Measurements from ENCODE around the gene CLPSL2.

Gene CLPSL2

GRCh38 chr6:35776364-35777215 is at the start of gene CLPSL2:
TSS of gene CLPSL2 (plus strand) at chr6:35776598. CDS start at chr6:35776619, 21 bp downstream.
- CTCF ChIA-PET = no interaction called here
- TF ChIP-seq SUZ12 (IDR thresholded peaks at IDR 0.05) (no peak), FOXK2 (IDR thresholded peaks at IDR 0.05) (no peak), L3MBTL2 (conservative IDR thresholded peaks at IDR 0.05) (peak; percentile 81), ZNF384 (IDR thresholded peaks at IDR 0.05) (no peak), NFRKB (IDR thresholded peaks at IDR 0.05) (no peak)
- DNase-seq (ENCODE audit: extremely low spot score) = peak; percentile 59
- POLR2A ChIA-PET = no interaction called here

DNA sequence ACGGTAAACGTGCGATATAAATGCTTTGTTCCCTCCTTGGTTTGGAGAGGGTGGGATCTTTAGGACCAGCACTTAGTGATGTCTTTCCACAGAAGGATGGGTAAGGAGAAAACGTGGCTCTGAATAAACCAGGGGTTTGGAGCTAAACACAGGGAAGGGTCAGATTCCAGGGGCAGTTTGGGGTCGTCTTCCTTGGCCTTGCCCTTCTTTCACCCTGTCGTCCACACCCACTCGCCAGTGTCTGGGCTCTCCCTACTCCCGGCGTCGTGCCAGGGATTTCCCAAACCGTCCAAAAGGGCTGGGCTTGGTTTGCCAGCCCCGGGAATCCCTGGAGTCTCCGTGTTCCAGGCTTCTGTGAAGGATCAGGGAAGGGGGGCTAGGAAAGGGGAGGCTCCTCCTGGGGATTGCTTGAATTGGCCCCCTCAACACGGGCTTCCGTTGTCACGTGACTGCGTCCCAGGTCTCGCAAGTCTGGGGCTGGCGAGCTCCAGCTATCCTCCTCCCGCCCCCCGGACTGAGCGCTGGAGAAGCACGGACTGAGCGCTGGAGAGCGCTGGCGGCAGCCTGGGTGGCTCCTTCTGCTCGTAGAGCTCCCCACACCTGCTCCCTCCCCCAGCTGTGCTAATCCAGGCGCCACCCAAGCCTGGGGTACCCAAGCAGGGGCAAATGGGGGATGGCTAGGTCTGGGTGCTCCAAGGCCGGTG is 49.0 kb upstream of the CLPSL2 start:
- CTCF ChIA-PET = interaction anchor here (2.3 kb wide), 1 partner anchor 9 kb away, joined by 11 read pairs; the partner anchor contains the start of gene ARMC12
- TF ChIP-seq NFRKB (IDR thresholded peaks at IDR 0.05) = no peak
- no peak for TF ChIP-seq FOXM1 (IDR thresholded peaks at IDR 0.05; ENCODE audit: borderline replicate concordance)
- TF ChIP-seq, protein P1, sequence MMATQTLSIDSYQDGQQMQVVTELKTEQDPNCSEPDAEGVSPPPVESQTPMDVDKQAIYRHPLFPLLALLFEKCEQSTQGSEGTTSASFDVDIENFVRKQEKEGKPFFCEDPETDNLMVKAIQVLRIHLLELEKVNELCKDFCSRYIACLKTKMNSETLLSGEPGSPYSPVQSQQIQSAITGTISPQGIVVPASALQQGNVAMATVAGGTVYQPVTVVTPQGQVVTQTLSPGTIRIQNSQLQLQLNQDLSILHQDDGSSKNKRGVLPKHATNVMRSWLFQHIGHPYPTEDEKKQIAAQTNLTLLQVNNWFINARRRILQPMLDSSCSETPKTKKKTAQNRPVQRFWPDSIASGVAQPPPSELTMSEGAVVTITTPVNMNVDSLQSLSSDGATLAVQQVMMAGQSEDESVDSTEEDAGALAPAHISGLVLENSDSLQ (IDR thresholded peaks at IDR 0.05) = no peak
- peak; percentile 75 for TF ChIP-seq L3MBTL2 (conservative IDR thresholded peaks at IDR 0.05)
- POLR2A ChIA-PET = interaction anchor here (0.6 to 1.6 kb wide), 9 partner anchors 9 to 125 kb away, joined by 3 to 9 read pairs (median 3); partner anchors contain the start of gene FKBP5
- peak; percentile 63 for DNase-seq (ENCODE audit: extremely low spot score)

DNA sequence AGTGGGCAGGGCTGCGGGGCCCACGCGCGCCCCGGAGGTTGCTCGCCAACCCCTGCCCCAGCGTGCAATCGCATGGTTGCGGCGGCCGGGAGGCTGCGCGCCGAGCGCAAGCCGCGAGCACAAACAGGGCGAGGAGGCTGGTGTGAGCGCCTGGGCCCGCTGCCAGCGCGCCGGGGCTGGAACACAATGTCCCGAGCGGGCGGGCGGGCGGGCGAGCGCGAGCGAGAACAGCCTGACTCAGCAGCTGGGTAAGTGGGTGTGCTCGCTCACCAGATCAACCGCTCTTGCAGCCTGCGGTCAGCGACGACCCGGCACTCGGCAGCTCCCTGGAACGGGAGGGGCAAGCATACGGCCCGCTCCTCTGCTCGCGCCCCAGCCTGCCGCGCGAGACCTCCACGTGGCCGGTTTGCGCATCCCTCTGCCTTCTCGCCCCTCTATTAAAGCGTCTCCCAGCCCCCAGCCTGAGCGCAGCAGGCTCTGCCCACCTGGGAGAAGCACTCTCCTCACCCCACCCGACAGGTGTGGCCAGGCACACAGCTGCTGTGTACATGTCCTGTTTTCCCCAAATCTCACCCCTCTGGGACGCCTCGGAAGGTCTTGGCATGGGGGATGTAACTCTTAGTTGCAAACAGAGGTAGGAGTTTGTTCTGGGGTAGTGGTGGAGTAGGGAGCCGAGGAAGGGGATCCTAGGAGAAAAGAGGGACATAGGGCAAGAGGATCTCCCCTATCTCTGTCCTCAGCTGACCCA is 48.3 kb upstream of the CLPSL2 start:
- TF ChIP-seq L3MBTL2 (conservative IDR thresholded peaks at IDR 0.05) = peak; percentile 64
- TF ChIP-seq TARDBP (IDR thresholded peaks at IDR 0.05) = no peak
- CTCF ChIA-PET = interaction anchor here (2.3 kb wide), 1 partner anchor 8 kb away, joined by 11 read pairs; the partner anchor contains the start of gene ARMC12

DNA sequence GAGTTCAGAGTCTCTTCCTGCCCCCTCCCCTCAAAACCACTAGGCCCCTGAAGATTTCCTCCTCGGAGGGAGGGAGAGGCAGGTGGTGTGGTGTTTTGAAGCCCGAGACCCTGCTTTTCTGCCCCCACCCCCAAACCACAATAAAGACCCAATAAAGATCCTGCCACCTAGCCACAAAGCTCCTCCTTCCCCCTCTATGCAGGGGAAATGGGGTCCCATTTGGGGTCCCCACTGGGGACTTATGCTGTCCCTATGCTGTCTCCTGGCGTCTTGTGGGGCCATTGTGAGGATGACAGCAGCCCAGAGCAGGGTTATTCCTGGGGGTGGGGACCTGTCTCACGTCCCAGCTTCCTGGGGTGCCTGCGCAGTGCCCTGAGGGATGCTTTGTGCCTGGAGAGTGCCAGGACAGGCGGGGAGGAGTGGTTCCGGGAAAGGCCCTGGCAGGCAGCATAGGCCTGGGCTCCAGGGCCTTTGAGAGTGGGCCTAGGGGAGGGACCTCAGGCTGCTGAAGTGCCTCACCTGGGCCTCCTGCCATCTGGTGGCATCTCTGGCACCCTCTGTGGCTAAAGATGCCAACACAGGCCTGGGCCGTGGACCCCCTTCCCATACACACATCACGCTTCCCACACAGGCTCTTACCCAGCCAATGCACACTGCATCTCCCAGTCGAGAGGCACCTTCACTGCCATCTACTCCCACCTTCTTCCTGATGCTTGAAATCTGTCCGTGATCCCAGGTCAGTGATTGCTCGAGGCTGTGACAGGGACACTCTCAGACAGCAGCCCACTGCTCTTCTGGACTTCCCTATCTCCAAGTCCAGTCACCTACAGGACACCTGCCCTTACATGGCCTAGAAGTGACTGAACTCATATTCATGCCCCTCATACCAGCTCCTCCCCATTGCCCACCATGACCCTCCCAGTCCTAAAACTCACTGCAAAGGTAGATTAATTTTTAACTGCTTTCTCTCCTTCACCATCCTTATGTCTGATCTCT is 47.4 kb upstream of the CLPSL2 start:
- no peak for TF ChIP-seq HDGF (IDR thresholded peaks at IDR 0.05; ENCODE audit: borderline replicate concordance)
- no peak for TF ChIP-seq LEF1 (IDR thresholded peaks at IDR 0.05; ENCODE audit: borderline replicate concordance)
- TF ChIP-seq NFRKB (IDR thresholded peaks at IDR 0.05) = no peak
- no peak for TF ChIP-seq SUZ12 (IDR thresholded peaks at IDR 0.05)
- TF ChIP-seq, protein P1 (IDR thresholded peaks at IDR 0.05) = no peak
- TF ChIP-seq FOXM1 (IDR thresholded peaks at IDR 0.05; ENCODE audit: borderline replicate concordance) = no peak
- no peak for TF ChIP-seq FOXA1 (IDR thresholded peaks at IDR 0.05)
- TF ChIP-seq ARNT (IDR thresholded peaks at IDR 0.05) = no peak
- no peak for TF ChIP-seq SP1 (IDR thresholded peaks at IDR 0.05)
- TF ChIP-seq CTBP1 (IDR thresholded peaks at IDR 0.05; ENCODE audit: borderline replicate concordance) = no peak
- no peak for TF ChIP-seq ZNF384 (IDR thresholded peaks at IDR 0.05)
- TF ChIP-seq TARDBP (IDR thresholded peaks at IDR 0.05) = no peak
- TF ChIP-seq FOXK2 (IDR thresholded peaks at IDR 0.05) = no peak
- TF ChIP-seq ELF4 (IDR thresholded peaks at IDR 0.05) = no peak
- ChIA-PET POLR2A (no interaction called here), CTCF (interaction anchor here (0.6 to 2.3 kb wide), 2 partner anchors 8 to 258 kb away, joined by 3 to 11 read pairs; partner anchors contain the start of gene ARMC12)
- DNase-seq (ENCODE audit: extremely low spot score) = no peak

More for the DNA sequence above, 48.3 kb upstream of the CLPSL2 start:
- DNase-seq (ENCODE audit: extremely low spot score) = peak; percentile 70
- POLR2A ChIA-PET = interaction anchor here (0.6 to 1.6 kb wide), 8 partner anchors 10 to 126 kb away, joined by 3 to 9 read pairs (median 4); no protein-coding TSS in a partner anchor

DNA sequence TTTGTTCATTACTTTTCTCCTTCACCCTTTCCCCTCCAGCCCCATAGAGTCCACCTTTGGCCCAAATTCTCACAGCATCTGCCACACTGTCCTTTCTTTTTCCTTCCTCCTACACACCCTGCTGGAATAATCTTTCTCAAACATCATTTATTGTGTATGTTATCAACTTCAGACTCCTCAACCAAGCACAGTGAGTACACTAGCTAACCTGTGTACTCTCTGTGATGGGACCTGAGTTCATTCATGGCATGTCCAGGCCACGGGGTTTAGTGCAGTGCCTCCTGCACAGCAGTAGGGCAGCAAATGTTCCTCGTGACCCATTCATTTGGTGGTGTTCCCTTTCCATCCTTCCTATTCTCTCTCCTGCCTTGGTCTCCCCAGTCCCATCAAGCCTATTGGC is 46.7 kb upstream of the CLPSL2 start:
- no peak for TF ChIP-seq FOXM1 (IDR thresholded peaks at IDR 0.05; ENCODE audit: borderline replicate concordance)
- no peak for TF ChIP-seq CTBP1 (IDR thresholded peaks at IDR 0.05; ENCODE audit: borderline replicate concordance)
- TF ChIP-seq ARNT (IDR thresholded peaks at IDR 0.05) = no peak
- no peak for TF ChIP-seq NFRKB (IDR thresholded peaks at IDR 0.05)
- TF ChIP-seq TARDBP (IDR thresholded peaks at IDR 0.05) = no peak
- no peak for TF ChIP-seq SUZ12 (IDR thresholded peaks at IDR 0.05)
- no peak for TF ChIP-seq LEF1 (IDR thresholded peaks at IDR 0.05; ENCODE audit: borderline replicate concordance)
- no peak for TF ChIP-seq FOXA1 (IDR thresholded peaks at IDR 0.05)
- TF ChIP-seq HDGF (IDR thresholded peaks at IDR 0.05; ENCODE audit: borderline replicate concordance) = no peak
- no peak for TF ChIP-seq FOXK2 (IDR thresholded peaks at IDR 0.05)
- TF ChIP-seq SP1 (IDR thresholded peaks at IDR 0.05) = no peak
- no peak for TF ChIP-seq ZNF384 (IDR thresholded peaks at IDR 0.05)
- TF ChIP-seq, protein P1 (IDR thresholded peaks at IDR 0.05) = no peak
- TF ChIP-seq ELF4 (IDR thresholded peaks at IDR 0.05) = no peak
- no peak for TF ChIP-seq BHLHE40 (IDR thresholded peaks at IDR 0.05; ENCODE audit: borderline replicate concordance)
- no peak for TF ChIP-seq L3MBTL2 (conservative IDR thresholded peaks at IDR 0.05)
- ChIA-PET POLR2A (no interaction called here), CTCF (interaction anchor here (0.6 kb wide), 1 partner anchor 259 kb away, joined by 3 read pairs; no protein-coding TSS in a partner anchor)
- DNase-seq (ENCODE audit: extremely low spot score) = no peak

All from HEK293T (cell line).